ENCODE measurements around the gene OR51B6. TPM values are rescaled to one million over a fixed set of nuclear protein-coding genes. Genes with fewer than 3 reads are reported as not detected.

Gene OR51B6
- total RNA-seq, 2 experiments from 2014 or later: not detected

DNA sequence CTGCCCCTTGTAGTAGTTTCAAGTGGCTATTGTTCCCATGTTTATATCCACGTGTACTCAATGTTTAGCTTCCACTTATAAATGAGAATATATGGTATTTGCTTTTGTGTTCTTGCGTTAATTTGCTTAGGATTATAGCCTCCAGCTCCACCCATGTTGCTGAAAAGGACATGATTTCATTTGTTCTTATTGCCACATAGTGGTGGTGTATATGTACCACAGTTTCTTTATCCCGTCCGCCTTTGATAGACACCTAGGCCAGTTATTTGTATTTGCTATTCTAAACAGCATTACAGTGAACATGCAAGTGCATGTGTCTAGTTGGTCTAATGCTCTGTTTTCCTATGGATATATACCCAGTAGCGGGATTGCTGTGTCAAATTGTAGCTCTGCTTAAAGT is 34.0 kb upstream of the OR51B6 start:
- ATAC-seq (ENCODE audit: poor library complexity) (no peak), DNase-seq (no peak)
- H3K4me3 ChIP-seq (ENCODE audit: low read length): no peak overlapping the region
- H3K4me3 Mint-ChIP-seq: no peak overlapping the region
- H3K27me3 Mint-ChIP-seq: peaks cover 3% of the 10 kb centered on the region
- no peaks in the 10 kb centered on the region for H3K4me1 ChIP-seq (ENCODE audit: insufficient read depth, low read length)
- H3K4me1 Mint-ChIP-seq (ENCODE audit: low read depth): no peaks in the 10 kb centered on the region
- POLR2A ChIA-PET: no interaction called here
- CTCF ChIA-PET: no interaction called here
- H3K9me3 ChIP-seq (ENCODE audit: control insufficient read depth in 1 of 2, insufficient read depth in 1 of 2, low read length in 2 of 2): no peaks in the 10 kb centered on the region
- no peaks in the 10 kb centered on the region for H3K36me3 ChIP-seq (ENCODE audit: insufficient read depth, low read length)
- no peak overlapping the region for H3K27ac Mint-ChIP-seq
- intact Hi-C loops (cut with DNase I, micrococcal nuclease): no loop called here
- no peaks in the 10 kb centered on the region for H3K9me3 Mint-ChIP-seq
- no peak overlapping the region for H3K27ac ChIP-seq (ENCODE audit: low read depth in 1 of 2, low read length in 2 of 2)
- no peaks in the 10 kb centered on the region for H3K36me3 Mint-ChIP-seq (ENCODE audit: low read depth)
- H3K27me3 ChIP-seq (ENCODE audit: control insufficient read depth in 1 of 2, insufficient read depth in 2 of 2, low read length in 2 of 2): no peaks in the 10 kb centered on the region
- TF ChIP-seq, protein P1, sequence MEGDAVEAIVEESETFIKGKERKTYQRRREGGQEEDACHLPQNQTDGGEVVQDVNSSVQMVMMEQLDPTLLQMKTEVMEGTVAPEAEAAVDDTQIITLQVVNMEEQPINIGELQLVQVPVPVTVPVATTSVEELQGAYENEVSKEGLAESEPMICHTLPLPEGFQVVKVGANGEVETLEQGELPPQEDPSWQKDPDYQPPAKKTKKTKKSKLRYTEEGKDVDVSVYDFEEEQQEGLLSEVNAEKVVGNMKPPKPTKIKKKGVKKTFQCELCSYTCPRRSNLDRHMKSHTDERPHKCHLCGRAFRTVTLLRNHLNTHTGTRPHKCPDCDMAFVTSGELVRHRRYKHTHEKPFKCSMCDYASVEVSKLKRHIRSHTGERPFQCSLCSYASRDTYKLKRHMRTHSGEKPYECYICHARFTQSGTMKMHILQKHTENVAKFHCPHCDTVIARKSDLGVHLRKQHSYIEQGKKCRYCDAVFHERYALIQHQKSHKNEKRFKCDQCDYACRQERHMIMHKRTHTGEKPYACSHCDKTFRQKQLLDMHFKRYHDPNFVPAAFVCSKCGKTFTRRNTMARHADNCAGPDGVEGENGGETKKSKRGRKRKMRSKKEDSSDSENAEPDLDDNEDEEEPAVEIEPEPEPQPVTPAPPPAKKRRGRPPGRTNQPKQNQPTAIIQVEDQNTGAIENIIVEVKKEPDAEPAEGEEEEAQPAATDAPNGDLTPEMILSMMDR (IDR thresholded peaks at IDR 0.05): no peak

DNA sequence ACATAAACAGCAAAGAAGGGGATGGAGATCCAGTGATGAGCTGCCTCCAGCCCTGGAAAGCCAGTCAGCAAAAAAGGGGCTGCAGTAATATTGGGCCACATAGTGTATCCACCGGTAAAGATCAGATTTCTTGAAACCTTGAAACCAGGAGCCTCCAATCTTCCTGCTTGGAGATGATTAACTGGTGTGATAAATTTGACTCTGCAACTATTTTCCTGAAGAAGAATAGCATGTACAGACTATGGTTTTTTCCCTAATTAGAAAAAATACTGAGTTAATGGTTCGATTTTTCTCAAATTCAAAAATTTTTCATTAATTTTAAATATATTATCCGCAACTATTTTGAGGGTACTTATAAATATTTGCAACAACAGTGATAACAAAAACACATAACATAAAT is 27.1 kb upstream of the OR51B6 start, which contains the start of gene OR51B2:
TSS of gene OR51B2 (minus strand) at position 101 of the 400 bp plus-strand sequence. CDS start at position 101, 0 bp downstream.
- CTCF ChIA-PET: no interaction called here
- no peaks in the 10 kb centered on the region for H3K27me3 ChIP-seq (ENCODE audit: control insufficient read depth in 1 of 2, insufficient read depth in 2 of 2, low read length in 2 of 2)
- Mint-ChIP-seq H3K4me1 (ENCODE audit: low read depth) (no peaks in the 10 kb centered on the region), H3K9me3 (no peaks in the 10 kb centered on the region), H3K27me3 (no peaks in the 10 kb centered on the region), H3K27ac (no peak within 1 kb of the TSS), H3K4me3 (no peak within 1 kb of the TSS), H3K36me3 (ENCODE audit: low read depth) (no peaks in the 10 kb centered on the region)
- no peak within 1 kb of the TSS for H3K27ac ChIP-seq (ENCODE audit: low read depth in 1 of 2, low read length in 2 of 2)
- H3K36me3 ChIP-seq (ENCODE audit: insufficient read depth, low read length): no peaks in the 10 kb centered on the region
- DNase-seq (no peak), ATAC-seq (ENCODE audit: poor library complexity) (no peak)
- TF ChIP-seq, protein P1 (IDR thresholded peaks at IDR 0.05): no peak
- H3K4me1 ChIP-seq (ENCODE audit: insufficient read depth, low read length): no peaks in the 10 kb centered on the region
- POLR2A ChIA-PET: no interaction called here
- H3K9me3 ChIP-seq (ENCODE audit: control insufficient read depth in 1 of 2, insufficient read depth in 1 of 2, low read length in 2 of 2): no peaks in the 10 kb centered on the region
- no peak within 1 kb of the TSS for H3K4me3 ChIP-seq (ENCODE audit: low read length)
- intact Hi-C loops (cut with DNase I, micrococcal nuclease): no loop called here

DNA sequence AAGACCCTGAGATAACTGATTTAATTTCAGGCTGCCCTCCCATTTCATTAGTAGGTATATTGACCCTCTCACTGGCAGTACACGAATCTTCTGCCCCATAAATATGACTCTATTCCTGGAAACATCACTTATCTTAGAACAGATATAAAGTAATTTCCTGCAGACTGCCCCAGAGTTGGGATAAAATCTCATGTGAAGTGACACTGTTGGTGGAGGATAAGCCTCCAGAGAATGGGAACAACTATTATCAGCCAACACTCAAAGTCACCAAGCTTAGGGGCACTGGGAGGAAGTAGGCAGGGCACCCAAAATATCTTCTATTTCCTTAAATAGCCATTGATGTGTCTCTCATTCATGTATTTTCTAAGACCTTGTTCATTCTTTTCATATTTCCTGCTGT is 16.1 kb upstream of the OR51B6 start:
- Histone ChIP-seq H3K27ac (ENCODE audit: low read depth in 1 of 2, low read length in 2 of 2) (no peak overlapping the region), H3K4me3 (ENCODE audit: low read length) (no peak overlapping the region), H3K9me3 (ENCODE audit: control insufficient read depth in 1 of 2, insufficient read depth in 1 of 2, low read length in 2 of 2) (no peaks in the 10 kb centered on the region), H3K4me1 (ENCODE audit: insufficient read depth, low read length) (no peaks in the 10 kb centered on the region), H3K36me3 (ENCODE audit: insufficient read depth, low read length) (no peaks in the 10 kb centered on the region), H3K27me3 (ENCODE audit: control insufficient read depth in 1 of 2, insufficient read depth in 2 of 2, low read length in 2 of 2) (no peaks in the 10 kb centered on the region)
- H3K4me1 Mint-ChIP-seq (ENCODE audit: low read depth): no peaks in the 10 kb centered on the region
- no peak overlapping the region for H3K4me3 Mint-ChIP-seq
- ChIA-PET CTCF (no interaction called here), POLR2A (no interaction called here)
- H3K27me3 Mint-ChIP-seq: peaks cover 12% of the 10 kb centered on the region
- no peak for DNase-seq
- no peaks in the 10 kb centered on the region for H3K36me3 Mint-ChIP-seq (ENCODE audit: low read depth)
- ATAC-seq (ENCODE audit: poor library complexity): no peak
- intact Hi-C loops (cut with DNase I, micrococcal nuclease): no loop called here
- TF ChIP-seq, protein P1 (IDR thresholded peaks at IDR 0.05): no peak
- no peaks in the 10 kb centered on the region for H3K9me3 Mint-ChIP-seq
- no peak overlapping the region for H3K27ac Mint-ChIP-seq

All from CD4-positive, alpha-beta T cell (primary cell).